HG03378 (cell line): ENCODE measurements around the gene NOB1.
"Not testable (repeated sequence)": the region's sequence is repeated elsewhere in the genome, so short reads cannot be mapped to it uniquely, and the experiment has no call there.

ENCODE experiments used
- ATAC-seq: cut with Tn5 transposase; IDR thresholded peaks from one replicate; pipeline ENCODE4 v1.9.1; 2021; ENCODE audit warnings: mild to moderate bottlenecking, moderate library complexity; ENCODE audit not compliant: unreplicated experiment

The NOB1 gene

GRCh38 chr16:69754469-69755310, at the start of gene NOB1:
Gene NOB1 (minus strand): TSS chr16:69754926. CDS start chr16:69754910, 16 bp downstream.
- peak; percentile 84 for ATAC-seq

DNA sequence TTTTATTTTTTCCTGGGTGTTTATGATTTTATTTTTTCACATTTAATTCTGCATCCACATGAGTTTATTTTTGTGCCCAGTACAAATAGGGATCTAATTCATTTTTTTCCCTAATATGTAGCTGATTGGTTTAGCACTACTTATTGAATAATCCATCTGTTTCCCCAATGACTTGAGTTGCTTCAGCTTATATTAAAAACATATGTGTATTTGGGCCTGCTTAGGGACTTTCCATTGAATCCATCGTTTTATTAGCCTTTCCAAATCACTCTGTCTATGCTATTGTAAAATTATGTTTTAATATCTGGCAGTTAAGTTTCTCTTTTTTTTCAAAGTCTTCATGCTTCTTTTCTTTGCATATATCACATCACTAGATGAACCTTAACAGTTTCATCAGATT, 49.6 kb upstream of the NOB1 start:
- ATAC-seq, result no peak

DNA sequence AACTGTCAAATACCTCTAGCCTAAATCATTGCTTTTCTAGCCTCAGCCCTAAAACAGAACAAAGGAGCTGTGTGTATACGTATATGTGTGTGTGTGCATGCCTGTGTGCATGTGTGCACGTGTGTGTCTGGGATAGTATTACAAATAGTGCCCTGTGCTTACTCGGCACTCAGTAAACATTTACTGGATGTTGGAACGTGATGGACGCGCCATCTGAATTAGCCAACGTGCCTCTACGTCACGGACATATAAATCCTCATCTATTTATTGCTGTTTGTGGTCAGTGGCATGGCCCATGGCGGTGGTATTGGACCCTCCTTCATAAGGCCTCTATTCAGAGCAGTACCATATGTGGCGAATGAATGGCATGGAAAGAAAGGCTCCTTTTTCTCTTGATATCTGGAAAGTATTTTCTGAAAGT, 44.9 kb upstream of the NOB1 start:
- ATAC-seq, result no peak

DNA sequence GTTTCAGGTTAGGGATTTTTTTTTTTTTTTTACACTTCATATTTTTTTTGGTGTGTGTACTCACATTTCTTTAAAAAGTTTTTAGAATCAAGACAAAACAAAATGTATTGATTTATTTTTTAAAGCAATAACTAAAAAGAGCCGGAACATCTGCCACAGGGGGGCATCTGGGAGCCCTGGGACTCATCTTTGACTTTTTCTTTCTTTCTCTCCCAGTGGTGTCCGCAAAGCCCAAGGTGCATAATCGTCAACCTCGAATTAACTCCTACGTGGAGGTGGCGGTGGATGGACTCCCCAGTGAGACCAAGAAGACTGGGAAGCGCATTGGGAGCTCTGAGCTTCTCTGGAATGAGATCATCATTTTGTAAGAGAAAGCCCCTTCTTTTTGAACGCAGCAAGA, 43.7 kb upstream of the NOB1 start:
- ATAC-seq, result no peak

- no peak for ATAC-seq
Observed at GRCh38 chr16:69796285-69797118, 41.8 kb upstream of the NOB1 start.

DNA sequence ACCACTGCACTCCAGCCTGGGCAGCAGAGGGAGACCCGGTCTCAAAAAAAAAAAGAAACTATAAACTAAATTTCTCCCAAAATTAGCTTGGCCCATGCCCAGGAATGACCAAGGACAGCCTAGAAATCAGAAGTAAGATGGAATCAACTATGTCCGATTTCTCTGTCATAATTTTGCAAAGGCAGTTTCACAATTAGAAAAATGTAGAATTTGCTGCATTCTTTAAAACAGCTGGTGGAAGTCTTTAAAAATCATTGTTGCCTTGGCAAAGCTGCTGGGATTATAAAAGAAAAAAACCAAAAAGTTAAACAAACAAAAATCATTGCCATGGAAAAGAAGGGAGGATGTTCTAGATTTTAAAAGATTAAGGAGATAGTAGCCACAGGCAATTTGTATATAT, 39.8 kb upstream of the NOB1 start:
- no peak for ATAC-seq

DNA sequence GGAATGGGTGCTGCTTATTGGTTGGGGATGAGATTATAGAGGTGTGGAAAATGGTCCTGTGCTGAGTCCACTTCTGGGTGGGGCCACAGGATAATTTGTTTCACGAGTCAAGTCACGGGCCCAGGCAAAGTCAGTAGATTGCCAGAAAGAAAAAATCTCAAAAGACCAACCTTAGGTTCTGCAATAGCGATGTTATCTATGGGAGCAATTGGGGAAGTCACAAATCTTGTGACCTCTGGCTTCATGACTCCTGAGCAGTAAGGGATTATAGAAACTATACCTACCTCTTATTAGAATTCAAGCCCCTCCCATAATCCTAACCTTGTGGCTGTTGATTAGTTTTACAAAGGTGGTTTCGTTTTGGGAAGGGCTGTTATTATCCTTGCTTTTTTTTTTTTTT, 38.8 kb upstream of the NOB1 start:
- no peak for ATAC-seq

DNA sequence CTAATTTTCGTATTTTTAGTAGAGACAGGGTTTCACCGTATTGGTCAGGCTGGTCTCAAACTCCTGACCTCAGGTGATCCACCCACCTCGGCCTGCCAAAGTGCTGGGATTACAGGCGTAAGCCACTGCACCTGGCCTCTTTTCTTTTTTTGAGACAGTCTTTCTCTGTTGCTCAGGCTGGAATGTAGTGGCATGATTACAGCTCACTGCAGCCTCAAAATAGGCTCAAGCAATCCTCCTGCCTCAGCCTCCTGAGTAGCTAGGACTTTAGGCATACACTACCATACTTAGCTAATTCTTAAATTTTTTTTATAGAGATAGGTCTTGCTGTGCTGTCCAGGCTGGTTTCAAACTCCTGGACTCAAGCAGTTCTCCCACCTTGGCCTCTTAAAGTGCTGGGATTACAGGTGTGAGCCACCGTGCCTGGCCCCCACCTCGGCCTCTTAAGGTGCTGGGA, 36.7 kb upstream of the NOB1 start:
- ATAC-seq, result not testable (repeated sequence)

DNA sequence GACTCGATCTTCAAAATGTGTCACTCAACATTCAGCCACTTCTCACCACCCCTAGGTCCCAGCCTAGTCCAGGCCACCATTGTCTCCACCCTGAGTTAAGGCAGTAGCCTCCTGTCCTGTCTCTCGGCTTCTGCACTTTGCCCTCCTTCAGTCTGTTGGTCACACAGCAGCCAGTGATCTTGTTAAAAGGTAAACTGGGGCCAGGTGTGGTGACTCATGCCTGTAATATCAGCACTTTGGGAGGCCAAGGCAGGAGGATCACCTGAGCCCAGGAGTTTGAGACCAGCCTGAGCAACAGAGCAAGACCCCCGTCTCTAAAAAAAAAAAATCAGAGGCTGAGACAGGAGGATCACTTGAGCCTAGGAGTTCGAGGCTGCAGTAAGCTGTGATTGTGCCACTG, 33.2 kb upstream of the NOB1 start:
- ATAC-seq, result no peak

GRCh38 chr16:69784586-69784985, 29.9 kb upstream of the NOB1 start:
- ATAC-seq, result no peak

- ATAC-seq, result no peak
Observed at GRCh38 chr16:69781118-69781517, 26.4 kb upstream of the NOB1 start.

GRCh38 chr16:69779724-69780123, 25.0 kb upstream of the NOB1 start:
- no peak for ATAC-seq

DNA sequence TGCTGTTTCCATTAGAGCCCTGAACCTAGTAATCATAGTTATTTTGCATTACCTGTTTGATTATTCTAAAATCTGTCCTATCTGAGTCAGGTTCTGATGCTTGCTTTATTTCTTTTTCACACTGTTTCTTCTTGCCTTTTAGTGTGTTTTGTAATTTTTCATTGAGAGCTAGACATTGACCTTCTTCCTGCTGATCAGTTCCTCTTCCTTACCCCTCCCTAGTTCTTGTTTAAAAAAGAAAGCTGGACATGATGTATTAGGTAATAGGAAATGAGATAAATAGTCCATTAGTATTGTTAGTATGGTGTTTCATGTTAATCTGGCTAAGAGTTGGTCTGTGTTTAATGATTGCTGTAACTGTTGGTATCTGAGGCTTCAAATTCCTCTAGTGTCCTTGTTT, 20.8 kb upstream of the NOB1 start:
- no peak for ATAC-seq

DNA sequence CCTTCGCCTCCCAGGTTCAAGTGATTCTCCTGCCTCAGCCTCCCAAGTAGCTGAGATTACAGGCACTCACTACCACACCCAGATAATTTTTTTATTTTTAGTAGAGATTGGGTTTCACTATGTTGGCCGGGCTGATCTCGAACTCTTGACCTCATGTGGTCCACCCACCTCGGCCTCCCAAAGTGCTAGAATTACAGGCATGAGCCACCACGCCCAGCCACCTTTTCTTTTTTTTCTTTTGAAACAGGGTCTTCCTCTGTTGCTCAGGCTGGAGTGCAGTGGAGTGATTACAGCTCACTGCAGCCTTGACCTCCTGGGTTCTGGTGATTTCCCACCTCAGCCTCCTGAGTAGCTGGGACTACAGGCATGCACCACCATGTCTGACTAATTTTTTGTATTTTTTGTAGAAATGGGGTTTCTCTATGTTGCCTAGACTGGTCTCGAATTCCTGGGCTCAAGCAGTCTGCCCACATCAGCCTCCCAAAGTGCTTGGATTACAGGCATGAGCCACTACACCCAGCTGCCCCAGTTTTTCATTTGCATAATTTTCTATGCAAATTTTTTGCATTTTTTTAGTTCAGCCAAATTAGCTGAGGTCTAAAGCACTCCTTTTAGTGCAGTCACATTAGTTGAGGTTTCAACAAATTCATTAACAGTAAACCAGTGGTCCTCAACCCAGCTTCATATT, 18.7 kb upstream of the NOB1 start:
- ATAC-seq, result no peak

- no peak for ATAC-seq
Observed at GRCh38 chr16:69771651-69771967, 16.9 kb upstream of the NOB1 start.

DNA sequence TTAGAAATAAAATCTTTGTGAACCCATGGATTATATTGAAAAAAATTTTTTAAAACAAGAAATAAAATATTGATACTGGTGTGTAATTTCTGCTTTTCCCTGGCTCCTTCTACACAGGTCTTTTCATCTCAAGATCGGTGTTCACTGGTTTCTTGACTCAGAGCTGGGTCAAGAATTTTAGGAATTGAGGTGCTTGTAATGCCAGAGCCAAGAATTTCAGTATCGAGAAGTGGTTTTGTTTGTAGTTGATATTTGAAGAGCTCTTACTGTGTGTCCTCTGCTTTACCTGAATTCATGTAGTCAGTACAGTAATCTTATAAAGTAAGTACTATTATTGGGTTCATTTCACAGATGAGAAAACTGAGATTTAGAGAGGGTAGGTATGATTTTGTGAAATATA, 14.7 kb upstream of the NOB1 start:
- no peak for ATAC-seq

GRCh38 chr16:69768666-69769065, 13.9 kb upstream of the NOB1 start:
- ATAC-seq, result no peak

DNA sequence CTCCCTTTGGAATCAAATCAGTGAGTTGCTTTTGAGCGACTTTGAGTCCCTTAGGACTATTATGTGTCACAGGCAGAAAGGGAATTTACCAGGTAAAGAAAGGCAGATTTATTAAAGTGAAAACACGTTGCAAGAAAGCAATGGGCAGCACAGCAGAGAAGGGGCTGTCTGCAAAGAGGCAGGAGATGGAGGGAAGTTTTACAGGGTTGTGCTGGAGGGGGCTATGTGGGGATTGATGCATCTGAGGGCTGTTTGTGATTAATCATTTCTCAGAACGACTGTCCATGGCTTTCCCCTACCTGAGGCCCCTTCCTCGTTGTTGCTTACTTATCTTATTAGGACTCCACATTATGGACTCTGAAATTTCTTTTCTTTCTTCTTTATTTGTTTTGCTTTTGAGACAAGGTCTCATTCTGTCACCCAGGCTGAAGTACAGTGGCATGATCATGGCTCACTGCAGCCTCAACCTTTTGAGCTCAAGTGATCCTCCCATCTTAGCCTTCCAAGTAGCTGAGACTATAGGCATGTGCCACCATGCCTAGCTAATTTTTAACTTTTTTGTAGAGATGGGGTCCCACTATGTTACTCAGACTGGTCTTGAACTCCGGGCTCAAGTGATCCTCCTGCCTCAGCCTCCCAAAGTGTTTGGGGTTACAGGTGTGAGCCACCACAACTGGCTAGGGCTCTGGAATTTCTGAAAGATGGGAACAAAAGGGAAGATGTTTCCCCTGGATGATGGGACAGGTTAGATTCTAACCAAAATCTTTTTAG, 12.9 kb upstream of the NOB1 start:
- no peak for ATAC-seq

DNA sequence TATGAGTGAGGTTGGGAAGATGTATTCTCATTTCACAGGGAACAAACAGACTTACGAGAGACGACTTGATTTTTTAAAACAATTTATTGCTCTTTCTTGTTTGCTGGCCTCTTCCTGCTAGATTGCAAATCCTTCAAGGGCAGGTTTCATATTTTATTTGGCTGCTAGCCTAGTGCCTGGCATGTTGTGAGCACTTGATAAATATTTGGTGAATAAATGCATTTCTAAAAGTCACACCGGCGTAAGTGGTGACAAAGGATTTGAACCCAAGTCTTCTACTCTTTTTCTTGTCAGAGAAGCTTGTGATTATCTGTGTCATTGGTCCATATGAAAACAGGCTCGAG, 8.8 kb upstream of the NOB1 start:
- no peak for ATAC-seq

- no peak for ATAC-seq
Observed at GRCh38 chr16:69762814-69763598, 8.3 kb upstream of the NOB1 start.
